ENCODE results near the gene CCM2L.

The CCM2L gene

DNA sequence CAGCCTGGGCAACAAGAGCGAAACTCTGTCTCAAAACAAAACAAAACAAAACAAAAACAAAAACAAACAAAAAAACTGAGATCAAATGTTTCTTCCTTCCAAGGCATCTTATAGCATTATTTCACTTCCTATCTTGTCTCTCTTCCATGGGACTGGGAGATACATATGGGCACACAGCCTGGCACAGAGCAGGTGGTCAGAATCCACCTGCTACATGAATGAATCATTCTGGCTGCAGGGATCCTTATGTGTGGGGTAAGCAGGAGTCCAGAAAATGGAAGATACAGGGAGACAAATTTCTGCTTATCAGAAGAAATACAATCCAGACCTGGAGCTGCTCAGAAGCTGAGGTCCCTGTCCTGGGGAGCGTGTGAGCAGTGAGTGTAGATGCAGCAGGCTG, 18.2 kb upstream of the CCM2L start:
- Histone ChIP-seq H3K9me3 (ENCODE audit: control insufficient read depth, insufficient read depth, low read length) (no peaks in the 10 kb centered on the region), H3K4me1 (ENCODE audit: control insufficient read depth, insufficient read depth, low read length) (no peaks in the 10 kb centered on the region; the same call in 1 of the 2 replicates), H3K9ac (ENCODE audit: low read depth, low read length) (no peak overlapping the region), H3K4me3 (ENCODE audit: low read depth, low read length) (no peak overlapping the region), H3K27ac (ENCODE audit: low read depth, low read length) (no peak overlapping the region), H3K36me3 (ENCODE audit: control insufficient read depth, insufficient read depth, low read length) (no peaks in the 10 kb centered on the region), H3K27me3 (ENCODE audit: control insufficient read depth, insufficient read depth, low read length) (peaks cover 33% of the 10 kb centered on the region)

DNA sequence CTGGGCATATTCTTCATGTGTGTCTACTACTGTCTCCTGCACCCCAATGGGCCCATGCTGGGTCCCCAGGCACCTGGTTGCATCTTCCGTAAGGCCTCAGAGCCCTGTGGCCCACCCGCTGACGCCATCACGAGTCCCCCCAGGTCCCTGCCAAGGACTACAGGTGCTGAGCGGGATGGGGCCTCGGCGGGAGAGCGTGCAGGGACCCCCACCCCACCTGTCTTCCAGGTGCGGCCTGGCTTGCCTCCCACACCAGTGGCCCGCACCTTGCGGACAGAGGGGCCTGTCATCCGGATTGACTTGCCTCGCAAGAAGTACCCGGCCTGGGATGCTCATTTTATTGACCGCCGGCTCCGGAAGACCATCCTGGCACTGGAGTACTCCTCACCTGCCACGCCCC, 13.2 kb upstream of the CCM2L start:
- Histone ChIP-seq H3K9ac (ENCODE audit: low read depth, low read length) (no peak overlapping the region), H3K36me3 (ENCODE audit: control insufficient read depth, insufficient read depth, low read length) (no peaks in the 10 kb centered on the region), H3K4me3 (ENCODE audit: low read depth, low read length) (no peak overlapping the region), H3K27me3 (ENCODE audit: control insufficient read depth, insufficient read depth, low read length) (peaks cover 33% of the 10 kb centered on the region), H3K4me1 (ENCODE audit: control insufficient read depth, insufficient read depth, low read length) (no peaks in the 10 kb centered on the region; the same call in 1 of the 2 replicates), H3K9me3 (ENCODE audit: control insufficient read depth, insufficient read depth, low read length) (no peaks in the 10 kb centered on the region), H3K27ac (ENCODE audit: low read depth, low read length) (no peak overlapping the region)

DNA sequence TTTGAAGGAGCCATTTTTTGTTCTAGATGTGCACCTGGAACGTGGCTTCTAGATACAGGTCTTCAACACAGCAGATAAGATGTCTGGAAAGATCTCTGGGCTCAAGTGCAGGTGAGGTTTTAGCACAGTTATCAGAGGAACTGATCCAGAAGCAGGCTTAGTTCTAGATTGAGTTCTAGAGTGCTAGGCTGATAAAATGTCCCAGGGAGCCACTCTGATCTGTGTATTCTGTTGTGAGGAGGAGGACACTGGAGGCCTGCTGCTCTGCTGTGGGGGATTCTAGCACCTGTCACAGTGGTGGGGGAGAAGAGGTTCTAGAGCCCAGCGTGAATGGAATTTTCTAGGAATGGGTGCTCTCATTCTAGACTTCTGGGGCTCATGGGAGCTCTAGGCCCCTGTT, 12.0 kb upstream of the CCM2L start:
- Histone ChIP-seq H3K27ac (ENCODE audit: low read depth, low read length) (no peak overlapping the region), H3K27me3 (ENCODE audit: control insufficient read depth, insufficient read depth, low read length) (peaks cover 28% of the 10 kb centered on the region), H3K9me3 (ENCODE audit: control insufficient read depth, insufficient read depth, low read length) (no peaks in the 10 kb centered on the region), H3K36me3 (ENCODE audit: control insufficient read depth, insufficient read depth, low read length) (no peaks in the 10 kb centered on the region), H3K4me3 (ENCODE audit: low read depth, low read length) (no peak overlapping the region), H3K4me1 (ENCODE audit: control insufficient read depth, insufficient read depth, low read length) (no peaks in the 10 kb centered on the region; the same call in 1 of the 2 replicates), H3K9ac (ENCODE audit: low read depth, low read length) (no peak overlapping the region)

DNA sequence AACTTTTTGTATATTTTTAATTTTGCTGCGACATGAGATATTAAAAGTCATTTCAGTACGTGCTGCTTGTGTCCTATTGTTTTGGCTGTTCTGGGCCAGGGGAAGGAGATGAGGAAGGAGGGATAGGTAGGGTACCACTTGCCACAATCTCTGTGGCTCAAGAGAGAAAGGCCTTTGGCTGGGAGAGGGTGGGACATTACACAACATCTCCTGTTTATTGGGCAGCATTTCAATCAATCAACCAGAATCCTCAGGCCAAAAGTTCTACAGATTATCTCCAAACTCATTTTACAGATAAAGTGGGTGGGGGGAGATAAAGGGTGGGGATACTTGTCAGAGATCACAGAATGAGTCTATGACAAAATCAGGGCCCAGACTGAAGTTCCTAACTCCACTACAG, 6.9 kb upstream of the CCM2L start:
- H3K9me3 ChIP-seq (ENCODE audit: control insufficient read depth, insufficient read depth, low read length) = no peaks in the 10 kb centered on the region
- peaks cover 18% of the 10 kb centered on the region for H3K4me1 ChIP-seq (ENCODE audit: control insufficient read depth, insufficient read depth, low read length)
- H3K9ac ChIP-seq (ENCODE audit: low read depth, low read length) = no peak overlapping the region
- H3K36me3 ChIP-seq (ENCODE audit: control insufficient read depth, insufficient read depth, low read length) = no peaks in the 10 kb centered on the region
- H3K27ac ChIP-seq (ENCODE audit: low read depth, low read length) = no peak overlapping the region
- H3K27me3 ChIP-seq (ENCODE audit: control insufficient read depth, insufficient read depth, low read length) = no peaks in the 10 kb centered on the region
- H3K4me3 ChIP-seq (ENCODE audit: low read depth, low read length) = no peak overlapping the region

DNA sequence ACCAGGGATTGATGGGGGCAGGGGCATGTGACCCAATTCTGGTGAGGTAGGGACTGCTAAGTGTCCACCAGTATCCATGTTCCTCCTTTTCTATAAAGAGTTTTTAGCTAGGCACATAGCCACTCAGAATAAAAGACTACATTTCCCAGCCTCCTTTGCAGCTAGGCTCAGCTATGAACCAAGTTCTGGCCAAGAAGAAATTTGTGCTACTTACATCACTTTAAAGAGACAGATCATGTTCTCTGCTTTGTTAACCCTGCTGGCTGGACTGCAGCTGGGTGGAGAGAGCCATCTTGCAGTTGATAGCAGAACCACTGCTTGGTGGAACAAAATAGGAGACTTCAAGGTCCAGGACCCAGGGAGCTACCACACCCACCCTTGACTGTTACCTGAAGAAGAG, 5.3 kb upstream of the CCM2L start:
- H3K9ac ChIP-seq (ENCODE audit: low read depth, low read length) = no peak overlapping the region
- H3K9me3 ChIP-seq (ENCODE audit: control insufficient read depth, insufficient read depth, low read length) = no peaks in the 10 kb centered on the region
- H3K27me3 ChIP-seq (ENCODE audit: control insufficient read depth, insufficient read depth, low read length) = no peaks in the 10 kb centered on the region
- H3K27ac ChIP-seq (ENCODE audit: low read depth, low read length) = no peak overlapping the region
- H3K36me3 ChIP-seq (ENCODE audit: control insufficient read depth, insufficient read depth, low read length) = no peaks in the 10 kb centered on the region
- H3K4me3 ChIP-seq (ENCODE audit: low read depth, low read length) = no peak overlapping the region
- H3K4me1 ChIP-seq (ENCODE audit: control insufficient read depth, insufficient read depth, low read length) = peaks cover 20% of the 10 kb centered on the region

DNA sequence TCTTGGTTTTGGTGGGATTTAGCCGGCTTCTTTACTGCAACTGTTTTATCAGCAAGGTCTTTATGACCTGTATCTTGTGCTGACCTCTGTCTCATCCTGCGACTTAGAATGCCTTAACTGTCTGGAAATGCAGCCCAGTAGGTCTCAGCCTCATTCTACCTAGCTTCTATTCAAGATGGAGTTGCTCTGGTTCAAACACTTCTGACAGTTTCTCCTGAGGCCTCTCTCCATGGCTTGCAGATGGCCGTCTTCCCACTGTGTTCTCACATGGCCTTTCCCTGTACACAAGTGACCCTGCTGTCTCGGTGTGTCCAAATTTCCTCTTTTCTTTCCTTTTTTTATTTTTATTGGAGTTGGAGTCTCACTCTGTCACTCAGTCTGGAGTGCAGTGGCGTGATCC, 4.2 kb upstream of the CCM2L start:
- H3K4me1 ChIP-seq (ENCODE audit: control insufficient read depth, insufficient read depth, low read length) = peaks cover 24% of the 10 kb centered on the region
- no peaks in the 10 kb centered on the region for H3K36me3 ChIP-seq (ENCODE audit: control insufficient read depth, insufficient read depth, low read length)
- H3K27me3 ChIP-seq (ENCODE audit: control insufficient read depth, insufficient read depth, low read length) = no peaks in the 10 kb centered on the region
- no peaks in the 10 kb centered on the region for H3K9me3 ChIP-seq (ENCODE audit: control insufficient read depth, insufficient read depth, low read length)
- no peak overlapping the region for H3K9ac ChIP-seq (ENCODE audit: low read depth, low read length)
- no peak overlapping the region for H3K27ac ChIP-seq (ENCODE audit: low read depth, low read length)
- H3K4me3 ChIP-seq (ENCODE audit: low read depth, low read length) = no peak overlapping the region

DNA sequence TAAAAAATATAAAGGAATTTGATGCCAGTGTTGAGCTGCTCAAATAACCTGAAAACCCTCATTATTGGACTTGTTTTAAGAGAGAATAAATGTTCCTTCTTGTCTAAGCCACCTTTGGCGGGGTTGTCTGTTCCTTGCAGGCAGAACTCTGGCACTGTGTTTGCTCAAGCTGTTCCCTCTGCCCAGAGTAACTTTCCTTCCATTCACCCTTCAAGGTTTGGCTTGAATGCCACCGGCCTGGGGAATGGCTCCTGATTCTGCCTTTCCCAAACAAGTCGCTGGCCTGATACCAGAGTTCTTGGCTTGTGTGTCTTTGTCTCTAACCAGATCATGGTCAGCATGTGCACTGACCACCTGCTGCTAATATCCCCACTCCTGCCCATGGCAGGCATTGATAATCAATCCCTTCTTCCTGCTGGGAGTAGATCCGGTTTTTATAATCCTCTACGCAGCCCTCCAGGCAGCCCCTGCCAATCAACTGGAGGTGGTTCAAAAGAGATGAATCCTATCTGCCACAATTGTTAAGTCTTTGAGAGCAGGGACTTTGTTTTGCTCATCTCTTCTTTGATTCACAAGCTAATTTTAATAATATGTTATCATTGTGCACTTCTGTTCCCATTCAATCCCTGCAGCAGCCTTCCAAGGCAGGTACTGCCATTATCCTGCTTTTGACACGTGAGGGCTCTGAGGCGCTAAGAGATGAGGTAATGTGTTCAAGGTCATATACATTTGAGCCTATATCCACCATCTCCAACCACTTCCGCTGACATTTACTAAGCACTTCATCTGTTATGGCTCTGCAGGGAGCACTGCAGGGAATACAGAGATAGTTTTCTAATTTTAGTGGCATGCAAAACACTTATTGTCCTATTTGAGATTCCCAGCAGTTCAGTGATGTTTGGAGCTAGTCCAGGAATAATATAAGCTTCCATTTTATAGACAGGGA, 3.1 kb upstream of the CCM2L start:
- H3K9me3 ChIP-seq (ENCODE audit: control insufficient read depth, insufficient read depth, low read length) = no peaks in the 10 kb centered on the region
- H3K36me3 ChIP-seq (ENCODE audit: control insufficient read depth, insufficient read depth, low read length) = no peaks in the 10 kb centered on the region
- peak overlapping the region; percentile 79 for H3K27ac ChIP-seq (ENCODE audit: low read depth, low read length)
- H3K4me3 ChIP-seq (ENCODE audit: low read depth, low read length) = no peak overlapping the region
- H3K9ac ChIP-seq (ENCODE audit: low read depth, low read length) = no peak overlapping the region
- no peaks in the 10 kb centered on the region for H3K27me3 ChIP-seq (ENCODE audit: control insufficient read depth, insufficient read depth, low read length)
- peaks cover 24% of the 10 kb centered on the region for H3K4me1 ChIP-seq (ENCODE audit: control insufficient read depth, insufficient read depth, low read length)

DNA sequence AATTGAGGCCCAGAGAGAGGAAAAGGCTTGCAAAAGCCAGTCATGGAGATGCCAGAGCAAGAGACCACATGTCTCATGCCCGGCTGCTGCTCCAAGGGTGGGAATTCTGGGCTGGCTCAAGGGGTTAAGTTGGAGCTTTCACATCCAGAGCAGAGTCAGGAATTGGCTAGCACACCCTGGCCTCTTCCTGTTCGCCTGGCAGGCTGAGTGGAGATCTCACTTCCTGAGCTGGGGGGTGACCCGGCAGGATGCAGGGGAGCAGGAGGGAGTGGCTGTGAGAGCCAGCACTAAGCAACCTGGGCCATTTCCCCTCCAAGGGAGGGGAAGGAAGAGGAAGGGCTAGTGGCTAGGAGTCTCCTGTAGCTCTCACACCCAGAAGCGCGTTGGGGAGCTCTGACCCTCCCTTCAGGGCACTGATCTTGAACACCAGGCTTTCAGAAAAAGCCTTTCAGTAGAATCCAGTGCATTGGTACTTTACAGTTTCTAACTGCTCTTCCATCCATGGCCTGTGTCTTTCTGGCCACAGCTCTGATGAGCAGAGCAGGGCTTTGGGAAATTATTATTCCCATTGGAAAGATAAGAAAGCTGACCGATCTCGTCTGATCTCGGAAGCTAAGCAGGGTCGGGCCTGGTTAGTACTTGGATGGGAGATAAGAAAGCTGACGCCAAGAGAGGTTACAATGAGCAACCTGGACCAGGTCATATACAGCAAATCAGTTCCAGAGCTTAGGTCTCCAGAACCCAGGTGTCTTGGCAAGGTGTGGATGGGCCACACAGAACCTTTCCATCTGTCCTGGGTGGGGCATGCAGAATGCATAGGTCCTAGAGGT, 2.2 kb upstream of the CCM2L start:
- Histone ChIP-seq H3K9ac (ENCODE audit: low read depth, low read length) (no peak overlapping the region), H3K4me3 (ENCODE audit: low read depth, low read length) (no peak overlapping the region), H3K9me3 (ENCODE audit: control insufficient read depth, insufficient read depth, low read length) (no peaks in the 10 kb centered on the region), H3K27me3 (ENCODE audit: control insufficient read depth, insufficient read depth, low read length) (no peaks in the 10 kb centered on the region), H3K4me1 (ENCODE audit: control insufficient read depth, insufficient read depth, low read length) (peaks cover 29% of the 10 kb centered on the region), H3K27ac (ENCODE audit: low read depth, low read length) (peak overlapping the region; percentile 79), H3K36me3 (ENCODE audit: control insufficient read depth, insufficient read depth, low read length) (no peaks in the 10 kb centered on the region)

DNA sequence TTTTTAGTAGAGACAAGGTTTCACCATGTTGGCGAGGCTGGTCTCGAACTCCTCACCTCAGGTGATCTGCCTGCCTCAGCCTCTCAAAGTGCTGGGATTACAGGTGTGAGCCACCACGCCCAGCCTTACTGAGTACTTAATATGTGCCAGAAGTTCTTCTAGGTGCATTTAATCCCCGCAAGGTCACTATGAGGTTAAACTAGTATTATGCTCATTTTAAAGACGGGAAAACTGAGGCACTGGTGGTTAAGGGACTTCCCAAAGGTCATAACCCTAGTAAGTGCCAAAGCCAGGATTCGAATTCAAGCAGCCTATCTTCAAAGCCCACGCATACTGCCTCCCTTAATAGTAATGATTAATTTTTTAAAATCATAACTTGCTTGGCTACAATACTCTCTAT, 674 bp upstream of the CCM2L start:
- no peaks in the 10 kb centered on the region for H3K36me3 ChIP-seq (ENCODE audit: control insufficient read depth, insufficient read depth, low read length)
- no peaks in the 10 kb centered on the region for H3K9me3 ChIP-seq (ENCODE audit: control insufficient read depth, insufficient read depth, low read length)
- no peak overlapping the region for H3K4me3 ChIP-seq (ENCODE audit: low read depth, low read length)
- H3K27me3 ChIP-seq (ENCODE audit: control insufficient read depth, insufficient read depth, low read length) = no peaks in the 10 kb centered on the region
- H3K9ac ChIP-seq (ENCODE audit: low read depth, low read length) = no peak overlapping the region
- no peak overlapping the region for H3K27ac ChIP-seq (ENCODE audit: low read depth, low read length)
- peaks cover 29% of the 10 kb centered on the region for H3K4me1 ChIP-seq (ENCODE audit: control insufficient read depth, insufficient read depth, low read length)

DNA sequence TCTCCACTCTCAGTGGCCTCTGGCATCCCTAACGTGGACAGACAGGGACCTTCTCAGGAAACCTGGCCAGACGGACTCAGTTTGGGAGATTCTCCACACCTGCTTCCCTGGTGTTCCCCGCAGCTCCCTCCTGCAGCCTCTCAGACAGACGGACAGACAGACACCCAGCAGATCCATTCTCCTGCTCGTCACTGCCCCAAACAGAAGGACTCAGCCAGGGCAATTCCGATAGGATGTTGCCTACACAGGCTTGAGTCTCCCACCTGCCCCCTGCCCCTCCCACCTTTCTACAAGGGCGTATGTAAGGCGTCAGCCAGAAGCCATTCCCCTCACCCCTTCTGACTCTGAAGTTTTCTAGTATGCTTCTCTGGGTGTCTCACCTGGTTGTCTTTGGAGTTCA, 428 bp downstream of the CCM2L start:
- no peaks in the 10 kb centered on the region for H3K36me3 ChIP-seq (ENCODE audit: control insufficient read depth, insufficient read depth, low read length)
- H3K4me1 ChIP-seq (ENCODE audit: control insufficient read depth, insufficient read depth, low read length) = peaks cover 29% of the 10 kb centered on the region
- no peaks in the 10 kb centered on the region for H3K9me3 ChIP-seq (ENCODE audit: control insufficient read depth, insufficient read depth, low read length)
- H3K27me3 ChIP-seq (ENCODE audit: control insufficient read depth, insufficient read depth, low read length) = no peaks in the 10 kb centered on the region
- no peak overlapping the region for H3K9ac ChIP-seq (ENCODE audit: low read depth, low read length)
- no peak overlapping the region for H3K4me3 ChIP-seq (ENCODE audit: low read depth, low read length)
- H3K27ac ChIP-seq (ENCODE audit: low read depth, low read length) = no peak overlapping the region

DNA sequence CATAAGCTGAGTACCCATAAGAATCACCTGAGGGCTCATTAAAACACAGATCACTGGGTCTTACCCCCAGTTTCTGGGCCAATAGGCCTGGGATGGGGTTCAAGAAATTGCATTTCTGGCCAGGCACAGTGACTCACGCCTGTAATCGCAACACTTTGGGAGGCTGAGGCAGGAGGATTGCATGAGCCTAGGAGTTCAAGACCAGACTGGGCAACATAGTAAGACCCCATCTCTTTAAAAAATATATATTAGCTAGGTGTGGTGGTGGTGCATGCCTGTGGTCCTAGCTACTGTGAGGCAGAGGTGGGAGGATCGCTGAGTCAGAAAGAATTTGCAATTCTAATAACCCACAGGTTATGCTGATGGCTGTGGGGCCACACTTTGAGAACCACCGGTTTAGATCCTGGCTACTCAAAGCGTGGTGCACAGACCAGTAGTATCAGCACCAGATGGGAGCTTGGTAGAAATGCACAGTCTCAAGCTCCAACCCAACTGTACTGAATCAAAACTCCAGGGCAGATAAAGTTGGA, 2.0 kb downstream of the CCM2L start:
- Histone ChIP-seq H3K9ac (ENCODE audit: low read depth, low read length) (no peak overlapping the region), H3K36me3 (ENCODE audit: control insufficient read depth, insufficient read depth, low read length) (no peaks in the 10 kb centered on the region), H3K27me3 (ENCODE audit: control insufficient read depth, insufficient read depth, low read length) (peaks cover 5% of the 10 kb centered on the region), H3K4me3 (ENCODE audit: low read depth, low read length) (no peak overlapping the region), H3K9me3 (ENCODE audit: control insufficient read depth, insufficient read depth, low read length) (no peaks in the 10 kb centered on the region), H3K27ac (ENCODE audit: low read depth, low read length) (no peak overlapping the region), H3K4me1 (ENCODE audit: control insufficient read depth, insufficient read depth, low read length) (peaks cover 24% of the 10 kb centered on the region)

Data from HUES48 (cell line).